Activated CD4-positive, alpha-beta T cell treated with anti-CD3 and anti-CD28 coated beads for 36 hours (primary cell): ENCODE results near the gene STEEP1. TPM values are rescaled to one million over a fixed set of nuclear protein-coding genes. Genes with fewer than 3 reads are reported as not detected.
"Not testable (repeated sequence)": the region's sequence is repeated elsewhere in the genome, so short reads cannot be mapped to it uniquely, and the experiment has no call there.

Experiments
- ATAC-seq: fragments of 200-7000 bp; cut with Tn5 transposase; one replicate; pipeline ENCODE4 v1.10.0; 2021; ENCODE audit warnings: mild to moderate bottlenecking, moderate library complexity
- CTCF ChIA-PET: fragments of 350-600 bp; sonication (Branson Sonifier 250); formaldehyde crosslinking; loops from one replicate; lab custom pipeline; 2021; ENCODE audit warnings: antibody characterized with exemption; lab: Charles Lee
- POLR2A ChIA-PET: fragments of 350-600 bp; sonication (Branson Sonifier 250); formaldehyde crosslinking; loops from one replicate; lab custom pipeline; 2021; ENCODE audit warnings: antibody characterized with exemption, inconsistent platforms; lab: Charles Lee
- DNase-seq: peaks from one replicate; pipeline ENCODE4 v3.0.0-alpha.2; 2020
- H3K27ac Mint-ChIP-seq: one replicate; pipeline ENCODE4 v1.8.0; 2021; ENCODE audit warnings: mixed read lengths
- H3K27me3 Mint-ChIP-seq: one replicate; pipeline ENCODE4 v1.8.0; 2021; ENCODE audit warnings: mixed read lengths
- H3K36me3 Mint-ChIP-seq: one replicate; pipeline ENCODE4 v1.8.0; 2021; ENCODE audit warnings: low read depth, mixed read lengths
- H3K4me1 Mint-ChIP-seq: one replicate; pipeline ENCODE4 v1.8.0; 2021; ENCODE audit warnings: mixed read lengths
- H3K4me3 Mint-ChIP-seq: one replicate; pipeline ENCODE4 v1.8.0; 2021; ENCODE audit warnings: mild to moderate bottlenecking, moderate library complexity, mixed read lengths
- H3K9me3 Mint-ChIP-seq: one replicate; pipeline ENCODE4 v1.8.0; 2021; ENCODE audit warnings: low read depth, mixed read lengths
- intact Hi-C, 2 experiments: fragments of 100-400 bp; cut with DNase I in 1 of 2; cut with micrococcal nuclease in 1 of 2; formaldehyde crosslinking; loops; one replicate each; pipeline versions ENCODE4 v1.14.2 to v1.15.1; 2022 to 2024; cut with DNase I, micrococcal nuclease
- total RNA-seq, 2 experiments: library from RNA; stranded (reverse); gene quantifications; one replicate each; pipeline ENCODE4 v1.2.3, GENCODE V29; 2021

Gene STEEP1
- total RNA-seq, 2 experiments from 2014 or later = 21.3 to 21.7 TPM

- ChIA-PET POLR2A (no interaction called here), CTCF (no interaction called here)
- intact Hi-C loops = no loop called here
- no peak overlapping the region for H3K4me3 Mint-ChIP-seq
- no peak for DNase-seq
- H3K27ac Mint-ChIP-seq = no peak overlapping the region
- no peaks in the 10 kb centered on the region for H3K36me3 Mint-ChIP-seq
- no peaks in the 10 kb centered on the region for H3K4me1 Mint-ChIP-seq
- no peak for ATAC-seq
- no peaks in the 10 kb centered on the region for H3K9me3 Mint-ChIP-seq
- H3K27me3 Mint-ChIP-seq = no peaks in the 10 kb centered on the region
These were observed 35.6 kb downstream of the STEEP1 start for GRCh38 chrX:119529345-119530276.

- ChIA-PET CTCF (no interaction called here), POLR2A (no interaction called here)
- intact Hi-C loops = no loop called here
- Mint-ChIP-seq H3K27ac (no peak overlapping the region), H3K27me3 (no peaks in the 10 kb centered on the region), H3K4me3 (no peak overlapping the region), H3K9me3 (no peaks in the 10 kb centered on the region), H3K4me1 (no peaks in the 10 kb centered on the region), H3K36me3 (no peaks in the 10 kb centered on the region)
- ATAC-seq = no peak
- no peak for DNase-seq
These were observed 41.5 kb downstream of the STEEP1 start for GRCh38 chrX:119523664-119524184.

GRCh38 chrX:119521246-119521645, 44.0 kb downstream of the STEEP1 start:
- Mint-ChIP-seq H3K27ac (no peak overlapping the region), H3K4me3 (no peak overlapping the region), H3K4me1 (peaks cover 4% of the 10 kb centered on the region), H3K27me3 (no peaks in the 10 kb centered on the region), H3K36me3 (no peaks in the 10 kb centered on the region), H3K9me3 (no peaks in the 10 kb centered on the region)
- intact Hi-C loops = no loop called here
- no peak for ATAC-seq
- no peak for DNase-seq
- CTCF ChIA-PET = interaction anchor here (0.7 to 0.8 kb wide), 2 partner anchors 237 to 398 kb away, joined by 4 to 5 read pairs; partner anchors contain the start of gene SOWAHD
- POLR2A ChIA-PET = no interaction called here

- ChIA-PET CTCF (interaction anchor here (0.6 to 0.7 kb wide), 2 partner anchors 71 to 235 kb away, joined by 3 read pairs; no protein-coding TSS in a partner anchor), POLR2A (no interaction called here)
- DNase-seq (no peak), ATAC-seq (no peak)
- Mint-ChIP-seq H3K9me3 (no peaks in the 10 kb centered on the region), H3K27me3 (no peaks in the 10 kb centered on the region), H3K36me3 (no peaks in the 10 kb centered on the region), H3K4me1 (peaks cover 4% of the 10 kb centered on the region), H3K4me3 (no peak overlapping the region), H3K27ac (no peak overlapping the region)
- intact Hi-C loops = loop anchor here in 1 of 2 experiments (5.0 to 10.0 kb wide), 3 partner anchors 89 to 236 kb away; partner anchors contain the start of genes NKRF and SOWAHD
These were observed 46.8 kb downstream of the STEEP1 start for GRCh38 chrX:119518371-119518770.

- H3K36me3 Mint-ChIP-seq = no peaks in the 10 kb centered on the region
- no peaks in the 10 kb centered on the region for H3K9me3 Mint-ChIP-seq
- no peaks in the 10 kb centered on the region for H3K27me3 Mint-ChIP-seq
- peaks cover 4% of the 10 kb centered on the region for H3K4me1 Mint-ChIP-seq
- ATAC-seq (peak; percentile 97), DNase-seq (peak; percentile 44)
- ChIA-PET POLR2A (no interaction called here), CTCF (interaction anchor here (0.6 to 1.8 kb wide), 12 partner anchors 9 to 342 kb away, joined by 3 to 10 read pairs (median 3); no protein-coding TSS in a partner anchor)
- H3K4me3 Mint-ChIP-seq = no peak overlapping the region
- no peak overlapping the region for H3K27ac Mint-ChIP-seq
- intact Hi-C loops = loop anchor here (1.0 to 10.0 kb wide), 9 partner anchors 59 to 365 kb away; partner anchors contain the start of genes NKRF (in 1 of the 2), SOWAHD (in 1 of the 2) and UBE2A (in 1 of the 2)
These were observed 49.0 kb downstream of the STEEP1 start for GRCh38 chrX:119516157-119516702.

- Mint-ChIP-seq H3K4me1 (peaks cover 4% of the 10 kb centered on the region), H3K36me3 (no peaks in the 10 kb centered on the region), H3K27me3 (no peaks in the 10 kb centered on the region), H3K9me3 (no peaks in the 10 kb centered on the region), H3K4me3 (no peak overlapping the region), H3K27ac (no peak overlapping the region)
- ChIA-PET POLR2A (no interaction called here), CTCF (interaction anchor here (0.6 to 0.7 kb wide), 4 partner anchors 12 to 221 kb away, joined by 3 read pairs; no protein-coding TSS in a partner anchor)
- ATAC-seq = peak; percentile 80
- DNase-seq = peak; percentile 33
- intact Hi-C loops = loop anchor here (1.0 to 10.0 kb wide), 2 partner anchors 24 to 243 kb away; partner anchors contain the start of gene SOWAHD (in 1 of the 2)
These were observed 52.9 kb downstream of the STEEP1 start for GRCh38 chrX:119512146-119512800.

- intact Hi-C loops = no loop called here
- POLR2A ChIA-PET = no interaction called here
- ATAC-seq = no peak
These were observed 58.0 kb downstream of the STEEP1 start for GRCh38 chrX:119507206-119507605.

GRCh38 chrX:119505945-119506344, 59.3 kb downstream of the STEEP1 start:
- Mint-ChIP-seq H3K36me3 (no peaks in the 10 kb centered on the region), H3K4me1 (peaks cover 17% of the 10 kb centered on the region), H3K4me3 (no peak overlapping the region), H3K27me3 (no peaks in the 10 kb centered on the region), H3K9me3 (no peaks in the 10 kb centered on the region), H3K27ac (no peak overlapping the region)
- ChIA-PET POLR2A (interaction anchor here (0.6 kb wide), 1 partner anchor 453 kb away, joined by 3 read pairs; no protein-coding TSS in a partner anchor), CTCF (no interaction called here)
- intact Hi-C loops = no loop called here
- DNase-seq = no peak
- no peak for ATAC-seq

More at GRCh38 chrX:119507206-119507605, 58.0 kb downstream of the STEEP1 start:
- Mint-ChIP-seq H3K9me3 (no peaks in the 10 kb centered on the region), H3K27ac (no peak overlapping the region), H3K4me3 (no peak overlapping the region), H3K27me3 (no peaks in the 10 kb centered on the region), H3K4me1 (peaks cover 9% of the 10 kb centered on the region), H3K36me3 (no peaks in the 10 kb centered on the region)
- DNase-seq = no peak
- CTCF ChIA-PET = interaction anchor here (0.7 to 1.2 kb wide), 4 partner anchors 9 to 257 kb away, joined by 3 read pairs; no protein-coding TSS in a partner anchor

- POLR2A ChIA-PET, H3K27ac Mint-ChIP-seq, H3K36me3 Mint-ChIP-seq, H3K4me3 Mint-ChIP-seq, ATAC-seq, DNase-seq, H3K27me3 Mint-ChIP-seq, H3K9me3 Mint-ChIP-seq, intact Hi-C loops: not testable (repeated sequence)
- peaks cover 17% of the 10 kb centered on the region for H3K4me1 Mint-ChIP-seq
- CTCF ChIA-PET = interaction anchor here (2.3 kb wide), 1 partner anchor 22 kb away, joined by 10 read pairs; no protein-coding TSS in a partner anchor
These were observed 60.1 kb downstream of the STEEP1 start for GRCh38 chrX:119505145-119505544.

- intact Hi-C loops = no loop called here
- DNase-seq (no peak), ATAC-seq (no peak)
- ChIA-PET POLR2A (no interaction called here), CTCF (interaction anchor here (0.7 to 2.3 kb wide), 2 partner anchors 21 to 399 kb away, joined by 3 to 10 read pairs; no protein-coding TSS in a partner anchor)
- Mint-ChIP-seq H3K36me3 (no peaks in the 10 kb centered on the region), H3K27me3 (no peaks in the 10 kb centered on the region), H3K4me3 (no peak overlapping the region), H3K4me1 (peaks cover 17% of the 10 kb centered on the region), H3K9me3 (no peaks in the 10 kb centered on the region), H3K27ac (no peak overlapping the region)
These were observed 61.7 kb downstream of the STEEP1 start for GRCh38 chrX:119503484-119503861.
